H9 (cell line): Measurements from ENCODE around the gene APCDD1. TPM values are rescaled to one million over a fixed set of nuclear protein-coding genes. Genes with fewer than 3 reads are reported as not detected.

ENCODE experiments used
- DNase-seq: peaks from one replicate; pipeline ENCODE4 v3.0.0-alpha.2; 2017
- H2AFZ ChIP-seq: one replicate; pipeline ENCODE4 v1.6.1; 2013; ENCODE audit warnings: mild to moderate bottlenecking, low read length, control low read depth, moderate library complexity
- H2AK5ac ChIP-seq: 2 replicates; pipeline ENCODE4 v1.6.1; 2013; ENCODE audit warnings: low read length, control low read depth, mixed read lengths; ENCODE audit not compliant: insufficient read length
- H2BK120ac ChIP-seq: one replicate; pipeline ENCODE4 v1.6.1; 2013; ENCODE audit warnings: low read depth, mild to moderate bottlenecking, low read length, control low read depth, inconsistent platforms; ENCODE audit not compliant: poor library complexity, severe bottlenecking
- H2BK12ac ChIP-seq: 2 replicates; pipeline ENCODE4 v1.6.1; 2013; ENCODE audit warnings: low read length, control low read depth, mixed read lengths, low read depth; ENCODE audit not compliant: insufficient read length
- H2BK15ac ChIP-seq: 2 replicates; pipeline ENCODE4 v1.6.1; 2013; ENCODE audit warnings: low read depth, low read length, control low read depth
- H2BK20ac ChIP-seq: one replicate; pipeline ENCODE4 v1.6.1; 2013; ENCODE audit warnings: low read depth, mild to moderate bottlenecking, low read length, control low read depth, inconsistent platforms; ENCODE audit not compliant: poor library complexity, severe bottlenecking
- H2BK5ac ChIP-seq: 2 replicates; pipeline ENCODE4 v1.6.1; 2013; ENCODE audit warnings: low read length, control low read depth, mixed read lengths; ENCODE audit not compliant: insufficient read length
- H3K14ac ChIP-seq: 2 replicates; pipeline ENCODE4 v1.6.1; 2013; ENCODE audit warnings: low read length, control low read depth; ENCODE audit not compliant: insufficient read depth
- H3K18ac ChIP-seq: 2 replicates; pipeline ENCODE4 v1.6.1; 2013; ENCODE audit warnings: low read depth, mild to moderate bottlenecking, mixed read lengths, low read length, control low read depth; ENCODE audit not compliant: insufficient read length
- H3K23ac ChIP-seq: 2 replicates; pipeline ENCODE4 v1.6.1; 2013; ENCODE audit warnings: low read length, control low read depth, mixed read lengths, low read depth; ENCODE audit not compliant: insufficient read length
- H3K23me2 ChIP-seq: 2 replicates; pipeline ENCODE4 v1.6.1; 2013; ENCODE audit warnings: low read depth, mild to moderate bottlenecking, mixed read lengths, low read length, control low read depth; ENCODE audit not compliant: insufficient read length, poor library complexity, severe bottlenecking
- H3K27ac ChIP-seq: 2 replicates; pipeline ENCODE4 v1.5.1; 2013; ENCODE audit warnings: low read length, control low read depth, mixed read lengths, low read depth; ENCODE audit not compliant: insufficient read length
- H3K27me3 ChIP-seq: 2 replicates; pipeline ENCODE4 v1.6.1; 2013; ENCODE audit warnings: low read length, control low read depth, inconsistent platforms; ENCODE audit not compliant: insufficient read depth
- H3K4ac ChIP-seq: 2 replicates; pipeline ENCODE4 v1.6.1; 2013; ENCODE audit warnings: low read depth, mild to moderate bottlenecking, control low read depth, inconsistent platforms, low read length, moderate library complexity
- H3K4me1 ChIP-seq: 2 replicates; pipeline ENCODE4 v1.6.1; 2013; ENCODE audit warnings: low read length, control low read depth, inconsistent platforms; ENCODE audit not compliant: insufficient read depth
- H3K4me2 ChIP-seq: 2 replicates; pipeline ENCODE4 v1.6.1; 2013; ENCODE audit warnings: low read length, control low read depth, mixed read lengths; ENCODE audit not compliant: insufficient read length, insufficient read depth
- H3K56ac ChIP-seq: 2 replicates; pipeline ENCODE4 v1.6.1; 2013; ENCODE audit warnings: low read depth, mild to moderate bottlenecking, mixed read lengths, low read length, control low read depth; ENCODE audit not compliant: insufficient read length
- H3K79me1 ChIP-seq: 2 replicates; pipeline ENCODE4 v1.6.1; 2013; ENCODE audit warnings: low read depth, mild to moderate bottlenecking, moderate library complexity, low read length, control low read depth, inconsistent platforms; ENCODE audit not compliant: insufficient read depth, poor library complexity, severe bottlenecking
- H3K79me2 ChIP-seq: 2 replicates; pipeline ENCODE4 v1.6.1; 2013; ENCODE audit warnings: low read length, control low read depth, inconsistent platforms; ENCODE audit not compliant: insufficient read depth
- H3K9ac ChIP-seq: 2 replicates; pipeline ENCODE4 v1.6.1; 2013; ENCODE audit warnings: low read length, control low read depth, mixed read lengths; ENCODE audit not compliant: insufficient read length; ENCODE audit errors: extremely low read depth
- H3K9me3 ChIP-seq: one replicate; pipeline ENCODE4 v1.6.1; 2013; ENCODE audit warnings: low read depth, low read length, inconsistent platforms; ENCODE audit not compliant: control insufficient read depth
- H3T11ph ChIP-seq: one replicate; pipeline ENCODE4 v1.6.1; 2013; ENCODE audit warnings: mild to moderate bottlenecking, low read length, control low read depth, inconsistent platforms
- H4K20me1 ChIP-seq: one replicate; pipeline ENCODE4 v1.6.1; 2013; ENCODE audit not compliant: control insufficient read depth, insufficient read length, insufficient read depth
- H4K5ac ChIP-seq: 2 replicates; pipeline ENCODE4 v1.6.1; 2013; ENCODE audit warnings: low read depth, mild to moderate bottlenecking, mixed read lengths, low read length, control low read depth; ENCODE audit not compliant: insufficient read length
- H4K8ac ChIP-seq: replicated peaks from 2 replicates; pipeline ENCODE4 v1.6.1; 2013; ENCODE audit warnings: low read length, control low read depth, mixed read lengths, low read depth; ENCODE audit not compliant: insufficient read length
- H4K91ac ChIP-seq: 2 replicates; pipeline ENCODE4 v1.6.1; 2013; ENCODE audit warnings: low read depth, mild to moderate bottlenecking, moderate library complexity, mixed read lengths, low read length, control low read depth; ENCODE audit not compliant: insufficient read length
- H3K27ac Mint-ChIP-seq, 3 experiments: 2 replicates in 2 of 3; 3 replicates in 1 of 3; pipeline ENCODE4 v1.8.0; 2020 to 2021; ENCODE audit warnings: mixed read lengths in 3 of 3, mild to moderate bottlenecking in 1 of 3, moderate library complexity in 1 of 3
- H3K27me3 Mint-ChIP-seq: 2 replicates; pipeline ENCODE4 v1.8.0; 2021; ENCODE audit warnings: low read depth, mild to moderate bottlenecking, moderate library complexity, mixed read lengths
- H3K36me3 Mint-ChIP-seq, 3 experiments: 2 replicates in 2 of 3; 3 replicates in 1 of 3; pipeline ENCODE4 v1.8.0; 2020 to 2021; ENCODE audit warnings: low read depth in 3 of 3, mixed read lengths in 3 of 3; ENCODE audit not compliant: insufficient read depth in 1 of 3
- H3K4me1 Mint-ChIP-seq, 2 experiments: 2 replicates each; pipeline ENCODE4 v1.8.0; 2020; ENCODE audit warnings: mixed read lengths in 2 of 2
- H3K4me3 Mint-ChIP-seq, 2 experiments: 2 replicates in 1 of 2; 3 replicates in 1 of 2; pipeline ENCODE4 v1.8.0; 2020 to 2021; ENCODE audit warnings: mild to moderate bottlenecking in 2 of 2, mixed read lengths in 2 of 2, moderate library complexity in 1 of 2
- H3K9me3 Mint-ChIP-seq, 2 experiments: 2 replicates in 1 of 2; 3 replicates in 1 of 2; pipeline ENCODE4 v1.8.0; 2020; ENCODE audit warnings: mild to moderate bottlenecking in 2 of 2, mixed read lengths in 2 of 2, moderate library complexity in 1 of 2
- WGBS: extraction: QIAGEN DNeasy Blood & Tissue Kit; methylation state at CpG from one replicate; pipeline ENCODE4 v1.1.7; 2013; ENCODE audit warnings: missing lambda C conversion rate, low lambda C conversion rate, mixed read lengths; ENCODE audit not compliant: insufficient read length; ENCODE audit errors: extremely low coverage; 5-methylcytosine and 5-hydroxymethylcytosine counted together
- total RNA-seq: library from RNA; stranded (reverse); gene quantifications from 2 replicates; pipeline ENCODE4 v1.2.1, GENCODE V29; 2021
- TF ChIP-seq, protein P1 (sequence below): fragments of 200-600 bp; sonication (generic); conservative IDR thresholded peaks from 3 replicates; pipeline ENCODE4 v1.8.0; 2021; ENCODE audit warnings: antibody characterized with exemption, mild to moderate bottlenecking

Gene APCDD1
- total RNA-seq, 1 experiment from 2014 or later: 1.8 TPM

DNA sequence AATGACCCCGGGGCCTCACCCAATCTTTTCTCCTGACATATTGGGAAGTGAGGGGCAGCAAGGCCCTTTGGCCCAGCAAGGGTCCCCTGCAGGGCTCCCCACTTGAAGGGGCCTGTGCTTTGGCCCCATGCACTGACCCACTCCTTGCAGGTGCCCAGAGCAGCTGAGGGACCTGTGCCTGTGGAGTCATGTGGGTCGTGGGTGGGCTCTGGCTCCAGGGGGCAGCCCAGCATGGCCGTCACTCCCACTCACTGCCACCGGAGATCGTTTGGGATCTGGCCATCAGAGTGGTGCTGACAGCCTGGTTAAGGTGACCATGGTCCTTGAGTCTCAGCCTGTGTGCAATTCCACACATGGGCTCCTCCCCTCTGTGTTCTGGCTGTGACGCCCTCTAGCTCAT, 31.7 kb upstream of the APCDD1 start:
- H2BK120ac ChIP-seq: no peak overlapping the region
- no peaks in the 10 kb centered on the region for H3K27me3 ChIP-seq
- no peak overlapping the region for H2BK15ac ChIP-seq
- no peak overlapping the region for H2BK12ac ChIP-seq
- no peak overlapping the region for H3K18ac ChIP-seq
- no peak overlapping the region for H4K8ac ChIP-seq
- H3T11ph ChIP-seq: no peak overlapping the region
- H3K27ac Mint-ChIP-seq: no peak overlapping the region
- no peaks in the 10 kb centered on the region for H4K20me1 ChIP-seq
- no peak overlapping the region for H4K91ac ChIP-seq
- H3K23ac ChIP-seq: no peak overlapping the region
- no peak overlapping the region for H3K14ac ChIP-seq
- H3K36me3 Mint-ChIP-seq: peaks cover 0 to 3% (median 0%) of the 10 kb centered on the region in 3 experiments; a peak in 1 of 7 replicates
- whole genome bisulfite sequencing: no CpG with 5 or more reads among the region's 6 CpGs
- H3K56ac ChIP-seq: no peak overlapping the region
- H4K5ac ChIP-seq: no peak overlapping the region
- no peaks in the 10 kb centered on the region for H3K9me3 ChIP-seq
- H2BK20ac ChIP-seq: no peak overlapping the region
- H3K9me3 Mint-ChIP-seq: peaks cover 0 to 3% of the 10 kb centered on the region in 2 experiments; a peak in 4 of 5 replicates
- H3K23me2 ChIP-seq: no peaks in the 10 kb centered on the region
- no peaks in the 10 kb centered on the region for H3K79me2 ChIP-seq
- no peak overlapping the region for H3K9ac ChIP-seq
- TF ChIP-seq, protein P1, sequence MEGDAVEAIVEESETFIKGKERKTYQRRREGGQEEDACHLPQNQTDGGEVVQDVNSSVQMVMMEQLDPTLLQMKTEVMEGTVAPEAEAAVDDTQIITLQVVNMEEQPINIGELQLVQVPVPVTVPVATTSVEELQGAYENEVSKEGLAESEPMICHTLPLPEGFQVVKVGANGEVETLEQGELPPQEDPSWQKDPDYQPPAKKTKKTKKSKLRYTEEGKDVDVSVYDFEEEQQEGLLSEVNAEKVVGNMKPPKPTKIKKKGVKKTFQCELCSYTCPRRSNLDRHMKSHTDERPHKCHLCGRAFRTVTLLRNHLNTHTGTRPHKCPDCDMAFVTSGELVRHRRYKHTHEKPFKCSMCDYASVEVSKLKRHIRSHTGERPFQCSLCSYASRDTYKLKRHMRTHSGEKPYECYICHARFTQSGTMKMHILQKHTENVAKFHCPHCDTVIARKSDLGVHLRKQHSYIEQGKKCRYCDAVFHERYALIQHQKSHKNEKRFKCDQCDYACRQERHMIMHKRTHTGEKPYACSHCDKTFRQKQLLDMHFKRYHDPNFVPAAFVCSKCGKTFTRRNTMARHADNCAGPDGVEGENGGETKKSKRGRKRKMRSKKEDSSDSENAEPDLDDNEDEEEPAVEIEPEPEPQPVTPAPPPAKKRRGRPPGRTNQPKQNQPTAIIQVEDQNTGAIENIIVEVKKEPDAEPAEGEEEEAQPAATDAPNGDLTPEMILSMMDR: no peak
- H2AFZ ChIP-seq: no peak overlapping the region
- no peak for DNase-seq
- H3K4ac ChIP-seq: no peak overlapping the region
- no peak overlapping the region for H3K4me2 ChIP-seq
- H2AK5ac ChIP-seq: no peak overlapping the region
- H2BK5ac ChIP-seq: no peak overlapping the region
- H3K27ac ChIP-seq: no peak overlapping the region
- H3K27me3 Mint-ChIP-seq: peaks cover 5% of the 10 kb centered on the region
- no peaks in the 10 kb centered on the region for H3K4me1 Mint-ChIP-seq
- H3K79me1 ChIP-seq: no peaks in the 10 kb centered on the region
- H3K4me1 ChIP-seq: no peaks in the 10 kb centered on the region
- no peak overlapping the region for H3K4me3 Mint-ChIP-seq
